ENCODE data around the gene CACNA2D3. TPM values are rescaled to one million over a fixed set of nuclear protein-coding genes. Genes with fewer than 3 reads are reported as not detected.

CACNA2D3 gene
- polyA plus RNA-seq, 1 donor from 2014 or later, result 26.2 TPM

GRCh38 chr3:54257125-54257720 lies 134.9 kb downstream of the CACNA2D3 start:
- Histone ChIP-seq H3K36me3 (ENCODE audit: insufficient read depth, low read length) (no peaks in the 10 kb centered on the region), H3K9me3 (ENCODE audit: low read length) (no peaks in the 10 kb centered on the region), H3K9ac (ENCODE audit: low read length) (peak overlapping the region; percentile 6), H3K4me3 (ENCODE audit: low read length) (peak overlapping the region; percentile 20), H3K4me2 (ENCODE audit: low read length) (peak overlapping the region; percentile 15), H3K27ac (ENCODE audit: low read length) (peak overlapping the region; percentile 50), H3K27me3 (ENCODE audit: insufficient read depth, low read depth, low read length) (no peaks in the 10 kb centered on the region), H3K79me2 (replicated peaks; ENCODE audit: insufficient read depth, low read length) (no peaks in the 10 kb centered on the region), H3F3A (ENCODE audit: insufficient read depth, low read length, poor library complexity, severe bottlenecking) (peaks cover 7% of the 10 kb centered on the region), H4K20me1 (ENCODE audit: insufficient read depth) (no peaks in the 10 kb centered on the region), H2AFZ (ENCODE audit: low read depth, low read length) (no peak overlapping the region), H3K9me2 (ENCODE audit: insufficient read depth, low read length) (no peaks in the 10 kb centered on the region)
- TF ChIP-seq MXI1 (conservative IDR thresholded peaks at IDR 0.05; ENCODE audit: poor library complexity, severe bottlenecking) (no peak), REST (IDR thresholded peaks at IDR 0.05; ENCODE audit: borderline replicate concordance) (no peak), EP300 (conservative IDR thresholded peaks at IDR 0.05; ENCODE audit: poor library complexity, severe bottlenecking) (peak; percentile 60), POLR2AphosphoS5 (IDR thresholded peaks at IDR 0.05) (no peak), TAF1 (IDR thresholded peaks at IDR 0.05; ENCODE audit: low read depth) (no peak), RAD21 (conservative IDR thresholded peaks at IDR 0.05) (no peak), SMC3 (conservative IDR thresholded peaks at IDR 0.05; ENCODE audit: poor library complexity) (peak; percentile 11)

- H3K9ac ChIP-seq (ENCODE audit: low read length), result no peak overlapping the region
- peaks cover 7% of the 10 kb centered on the region for H3F3A ChIP-seq (ENCODE audit: insufficient read depth, low read length, poor library complexity, severe bottlenecking)
- no peak overlapping the region for H3K4me2 ChIP-seq (ENCODE audit: low read length)
- H2AFZ ChIP-seq (ENCODE audit: low read depth, low read length), result no peak overlapping the region
- TF ChIP-seq RAD21 (conservative IDR thresholded peaks at IDR 0.05) (no peak), TAF1 (IDR thresholded peaks at IDR 0.05; ENCODE audit: low read depth) (no peak), MXI1 (conservative IDR thresholded peaks at IDR 0.05; ENCODE audit: poor library complexity, severe bottlenecking) (no peak), EZH2 (IDR thresholded peaks at IDR 0.05; ENCODE audit: borderline replicate concordance, insufficient read depth, low read length, poor library complexity, severe bottlenecking) (no peak), POLR2AphosphoS5 (IDR thresholded peaks at IDR 0.05) (no peak), EP300 (conservative IDR thresholded peaks at IDR 0.05; ENCODE audit: poor library complexity, severe bottlenecking) (no peak), CTCF (IDR thresholded peaks at IDR 0.05; ENCODE audit: poor library complexity, severe bottlenecking) (no peak), SMC3 (conservative IDR thresholded peaks at IDR 0.05; ENCODE audit: poor library complexity) (no peak), REST (IDR thresholded peaks at IDR 0.05; ENCODE audit: borderline replicate concordance) (no peak)
- H3K27ac ChIP-seq (ENCODE audit: low read length), result no peak overlapping the region
- H4K20me1 ChIP-seq (ENCODE audit: insufficient read depth), result no peaks in the 10 kb centered on the region
- H3K9me3 ChIP-seq (ENCODE audit: low read length), result no peaks in the 10 kb centered on the region
- H3K79me2 ChIP-seq (replicated peaks; ENCODE audit: insufficient read depth, low read length), result no peaks in the 10 kb centered on the region
- no peak overlapping the region for H3K4me3 ChIP-seq (ENCODE audit: low read length)
- no peaks in the 10 kb centered on the region for H3K27me3 ChIP-seq (ENCODE audit: insufficient read depth, low read depth, low read length)
- no peaks in the 10 kb centered on the region for H3K36me3 ChIP-seq (ENCODE audit: insufficient read depth, low read length)
- no peaks in the 10 kb centered on the region for H3K9me2 ChIP-seq (ENCODE audit: insufficient read depth, low read length)
These were observed 137.3 kb downstream of the CACNA2D3 start for GRCh38 chr3:54259636-54260035.

Measured in neural cell (in vitro differentiated cells).